Kidney glomerular epithelial cell (primary cell): ENCODE results near the gene DENND4A.

Experiments
- DNase-seq: peaks from one replicate; lab custom pipeline; 2025; lab: John Stamatoyannopoulos, UW

Gene DENND4A

GRCh38 chr15:65666257-65666656, 125.8 kb downstream of the DENND4A start:
- DNase-seq, result peak; percentile 48

GRCh38 chr15:65663521-65663920, 128.6 kb downstream of the DENND4A start:
- DNase-seq, result no peak

GRCh38 chr15:65660927-65661326, 131.2 kb downstream of the DENND4A start:
- DNase-seq, result no peak

- no peak for DNase-seq
These were observed 132.5 kb downstream of the DENND4A start for GRCh38 chr15:65659502-65660052.

GRCh38 chr15:65655457-65655856, 136.6 kb downstream of the DENND4A start:
- DNase-seq, result no peak

- peak; percentile 44 for DNase-seq
These were observed 137.1 kb downstream of the DENND4A start for GRCh38 chr15:65655026-65655425.

- DNase-seq, result peak; percentile 3
These were observed 138.1 kb downstream of the DENND4A start for GRCh38 chr15:65653801-65654521.

- DNase-seq, result peak; percentile 9
These were observed 138.8 kb downstream of the DENND4A start for GRCh38 chr15:65653341-65653740.

- no peak for DNase-seq
These were observed 140.0 kb downstream of the DENND4A start for GRCh38 chr15:65651831-65652749.

- DNase-seq, result no peak
These were observed 141.1 kb downstream of the DENND4A start for GRCh38 chr15:65651042-65651322.

- no peak for DNase-seq
These were observed 141.6 kb downstream of the DENND4A start for GRCh38 chr15:65650312-65651041.

GRCh38 chr15:65646486-65646885, 145.6 kb downstream of the DENND4A start:
- no peak for DNase-seq

GRCh38 chr15:65645392-65645791, 146.7 kb downstream of the DENND4A start:
- DNase-seq, result no peak

- no peak for DNase-seq
These were observed 147.8 kb downstream of the DENND4A start for GRCh38 chr15:65644282-65644681.

GRCh38 chr15:65642594-65642993, 149.5 kb downstream of the DENND4A start:
- no peak for DNase-seq

- no peak for DNase-seq
These were observed 150.2 kb downstream of the DENND4A start for GRCh38 chr15:65641768-65642475.

- no peak for DNase-seq
These were observed 152.6 kb downstream of the DENND4A start for GRCh38 chr15:65639509-65639908.

GRCh38 chr15:65638681-65639089, 153.4 kb downstream of the DENND4A start:
- DNase-seq, result peak; percentile 79

GRCh38 chr15:65638109-65638508, 154.0 kb downstream of the DENND4A start:
- DNase-seq, result no peak

GRCh38 chr15:65634356-65634755, 157.7 kb downstream of the DENND4A start:
- no peak for DNase-seq

- DNase-seq, result no peak
These were observed 158.3 kb downstream of the DENND4A start for GRCh38 chr15:65633752-65634151.
